Gastroesophageal sphincter (tissue), 4 donors: ENCODE data around the gene CCDC3. TPM values are rescaled to one million over a fixed set of nuclear protein-coding genes. Genes with fewer than 3 reads are reported as not detected.

Experiments used
- ATAC-seq: fragments of 150-250 bp; one replicate; pipeline ENCODE4 v1.9.1; 2016; ENCODE audit warnings: mild to moderate bottlenecking, moderate library complexity
- H3K27ac ChIP-seq, 4 donors: fragments of 200-600 bp; sonication (generic) in 3 of 4; 1 replicate in 3 of 4; 2 replicates in 1 of 4; pipeline ENCODE4 v1.5.1; 2016 to 2019
- H3K27me3 ChIP-seq: fragments of 200-600 bp; sonication (generic); one replicate; pipeline ENCODE4 v1.5.1; 2019
- H3K36me3 ChIP-seq, 2 donors: fragments of 200-600 bp; sonication (generic); one replicate each; pipeline ENCODE4 v1.5.1; 2019; ENCODE audit warnings: control low read depth in 1 of 2
- H3K4me1 ChIP-seq, 3 donors: fragments of 200-600 bp; sonication (generic); 1 replicate in 2 of 3; 2 replicates in 1 of 3; pipeline ENCODE4 v1.5.1; 2016 to 2019; ENCODE audit warnings: control low read depth in 2 of 3
- H3K4me3 ChIP-seq, 2 donors: fragments of 200-600 bp; sonication (generic); one replicate each; pipeline ENCODE4 v1.5.1; 2019; ENCODE audit warnings: mild to moderate bottlenecking in 1 of 2, moderate library complexity in 1 of 2
- H3K9me3 ChIP-seq, 3 donors: fragments of 200-600 bp; sonication (generic); one replicate each; pipeline ENCODE4 v1.5.1; 2017 to 2019; ENCODE audit warnings: control low read depth in 2 of 3
- EP300 ChIP-seq: sonication (generic); formaldehyde crosslinking; IDR thresholded peaks from one replicate; pipeline ENCODE4 v1.6.1; 2017; ENCODE audit warnings: antibody characterized with exemption, mild to moderate bottlenecking
- POLR2A ChIP-seq, 2 donors: fragments of 450-650 bp; IDR thresholded peaks; one replicate each; pipeline ENCODE4 v1.6.1; 2017; ENCODE audit warnings: antibody characterized with exemption in 2 of 2, mild to moderate bottlenecking in 2 of 2, moderate library complexity in 1 of 2
- POLR2AphosphoS5 ChIP-seq: sonication (generic); formaldehyde crosslinking; IDR thresholded peaks from one replicate; pipeline ENCODE4 v1.6.1; 2017; ENCODE audit warnings: antibody characterized with exemption
- WGBS, 2 donors: methylation state at CpG; one replicate each; pipeline ENCODE4 v1.1.5; 2018; ENCODE audit warnings: low coverage in 1 of 2; 5-methylcytosine and 5-hydroxymethylcytosine counted together
- total RNA-seq, 4 donors: library from RNA; depleted of rRNA; stranded (reverse); fragments of >200 nt; gene quantifications; one replicate each; pipeline ENCODE4 v1.1.0, GENCODE V29; 2016
- TF ChIP-seq, protein P1 (sequence below), 4 experiments: fragments of 200-600 bp in 2 of 4; fragments of 450-650 bp in 2 of 4; sonication (generic) in 1 of 4; IDR thresholded peaks; one replicate each; pipeline ENCODE4 v1.5.1; 2017 to 2019; ENCODE audit warnings: antibody characterized with exemption in 4 of 4, mild to moderate bottlenecking in 2 of 4, moderate library complexity in 2 of 4

CCDC3 gene
- total RNA-seq, 4 donors from 2014 or later = 12.2 to 66.1 (median 16.0) TPM

- Histone ChIP-seq H3K4me3 (no peak overlapping the region), H3K9me3 (no peaks in the 10 kb centered on the region), H3K4me1 (peaks cover 0 to 18% (median 7%) of the 10 kb centered on the region in 3 donors), H3K27me3 (no peaks in the 10 kb centered on the region), H3K27ac (no peak overlapping the region), H3K36me3 (no peaks in the 10 kb centered on the region)
- WGBS, 2 donors = 60 to 92% methylated on average over 2 of the region's 2 CpGs
- ATAC-seq = no peak
- TF ChIP-seq, protein P1, sequence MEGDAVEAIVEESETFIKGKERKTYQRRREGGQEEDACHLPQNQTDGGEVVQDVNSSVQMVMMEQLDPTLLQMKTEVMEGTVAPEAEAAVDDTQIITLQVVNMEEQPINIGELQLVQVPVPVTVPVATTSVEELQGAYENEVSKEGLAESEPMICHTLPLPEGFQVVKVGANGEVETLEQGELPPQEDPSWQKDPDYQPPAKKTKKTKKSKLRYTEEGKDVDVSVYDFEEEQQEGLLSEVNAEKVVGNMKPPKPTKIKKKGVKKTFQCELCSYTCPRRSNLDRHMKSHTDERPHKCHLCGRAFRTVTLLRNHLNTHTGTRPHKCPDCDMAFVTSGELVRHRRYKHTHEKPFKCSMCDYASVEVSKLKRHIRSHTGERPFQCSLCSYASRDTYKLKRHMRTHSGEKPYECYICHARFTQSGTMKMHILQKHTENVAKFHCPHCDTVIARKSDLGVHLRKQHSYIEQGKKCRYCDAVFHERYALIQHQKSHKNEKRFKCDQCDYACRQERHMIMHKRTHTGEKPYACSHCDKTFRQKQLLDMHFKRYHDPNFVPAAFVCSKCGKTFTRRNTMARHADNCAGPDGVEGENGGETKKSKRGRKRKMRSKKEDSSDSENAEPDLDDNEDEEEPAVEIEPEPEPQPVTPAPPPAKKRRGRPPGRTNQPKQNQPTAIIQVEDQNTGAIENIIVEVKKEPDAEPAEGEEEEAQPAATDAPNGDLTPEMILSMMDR (IDR thresholded peaks at IDR 0.05) = no peak
- TF ChIP-seq POLR2AphosphoS5 = no peak
- TF ChIP-seq POLR2A (IDR thresholded peaks at IDR 0.05) = no peak
- no peak for TF ChIP-seq EP300
Measured at GRCh38 chr10:12852687-12853086, 148.8 kb downstream of the CCDC3 start.

DNA sequence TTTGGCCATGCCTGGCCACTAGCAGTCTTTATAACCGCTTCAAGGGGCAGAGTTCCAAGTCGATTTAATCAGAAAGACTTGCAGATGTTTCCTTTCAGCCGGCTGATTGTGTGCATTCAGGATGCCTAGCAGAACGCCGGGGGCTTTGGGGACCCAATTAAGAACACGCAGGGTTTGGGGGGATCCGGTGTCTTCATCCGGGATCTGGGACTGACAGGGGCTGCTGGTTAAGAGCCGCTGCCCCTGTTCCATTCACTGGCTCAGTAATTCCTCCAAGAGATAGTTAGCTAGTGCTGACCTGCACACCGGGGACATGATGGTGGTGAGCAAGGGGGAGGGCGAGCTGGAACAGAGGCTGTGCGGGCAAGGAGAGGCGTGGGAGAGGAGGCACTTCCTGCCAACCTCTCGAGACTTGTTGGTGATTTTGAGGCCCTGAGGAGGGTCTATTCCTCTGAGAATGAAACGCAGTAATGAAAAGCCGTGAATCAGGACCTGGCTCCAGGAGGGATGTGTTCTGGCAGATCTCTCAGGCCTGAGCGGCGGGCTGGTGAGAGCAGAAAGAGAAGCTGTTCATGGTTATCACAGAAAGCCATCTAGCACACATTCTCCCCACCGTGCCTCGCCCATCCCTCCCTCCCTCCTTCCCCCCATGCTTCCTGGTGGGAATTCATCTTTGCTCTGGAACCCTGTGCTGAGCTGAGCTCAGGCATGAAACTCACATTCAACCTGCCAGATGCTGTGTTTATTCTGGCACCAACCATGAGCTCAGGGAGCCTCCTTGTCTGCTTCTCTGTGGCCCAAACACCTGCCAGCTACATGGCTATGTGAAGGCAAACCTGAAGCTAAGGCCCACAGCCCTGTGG, 152.0 kb downstream of the CCDC3 start:
- no peaks in the 10 kb centered on the region for H3K27me3 ChIP-seq
- H3K4me3 ChIP-seq = no peak overlapping the region
- peak overlapping the region in 1 of 4 donors; percentile 13 for H3K27ac ChIP-seq
- ATAC-seq = peak; percentile 31
- H3K9me3 ChIP-seq = no peaks in the 10 kb centered on the region
- peaks cover 0 to 32% (median 12%) of the 10 kb centered on the region in 3 donors for H3K4me1 ChIP-seq
- no peak for TF ChIP-seq POLR2AphosphoS5
- TF ChIP-seq, protein P1 (IDR thresholded peaks at IDR 0.05) = no peak
- 11 to 50% methylated on average over 12 to 18 of the region's 20 CpGs for WGBS, 2 donors
- H3K36me3 ChIP-seq = no peaks in the 10 kb centered on the region

- peaks cover 0 to 37% (median 12%) of the 10 kb centered on the region in 3 donors for H3K4me1 ChIP-seq
- no peaks in the 10 kb centered on the region for H3K27me3 ChIP-seq
- no peak overlapping the region for H3K4me3 ChIP-seq
- 84 to 87% methylated on average over 9 to 10 of the region's 11 CpGs for WGBS, 2 donors
- no peaks in the 10 kb centered on the region for H3K36me3 ChIP-seq
- TF ChIP-seq POLR2A (IDR thresholded peaks at IDR 0.05) (no peak), EP300 (no peak), POLR2AphosphoS5 (no peak)
- TF ChIP-seq, protein P1 (IDR thresholded peaks at IDR 0.05) = no peak
- ATAC-seq = no peak
- H3K27ac ChIP-seq = no peak overlapping the region
- no peaks in the 10 kb centered on the region for H3K9me3 ChIP-seq
Measured at GRCh38 chr10:12848439-12849173, 152.9 kb downstream of the CCDC3 start.

GRCh38 chr10:12847361-12847975, 154.0 kb downstream of the CCDC3 start:
- H3K27ac ChIP-seq = no peak overlapping the region
- H3K9me3 ChIP-seq = no peaks in the 10 kb centered on the region
- TF ChIP-seq POLR2A (IDR thresholded peaks at IDR 0.05) = no peak
- TF ChIP-seq POLR2AphosphoS5 = no peak
- TF ChIP-seq EP300 = no peak
- TF ChIP-seq, protein P1 (IDR thresholded peaks at IDR 0.05) = no peak
- no peak for ATAC-seq
- no peaks in the 10 kb centered on the region for H3K36me3 ChIP-seq
- no peaks in the 10 kb centered on the region for H3K27me3 ChIP-seq
- 96 to 100% methylated on average over 2 to 3 of the region's 14 CpGs for WGBS, 2 donors
- peaks cover 0 to 37% (median 12%) of the 10 kb centered on the region in 3 donors for H3K4me1 ChIP-seq
- H3K4me3 ChIP-seq = no peak overlapping the region
